ENCODE measurements around the gene LNPEP. TPM values are rescaled to one million over a fixed set of nuclear protein-coding genes. Genes with fewer than 3 reads are reported as not detected.
A peak's percentile ranks its signal among the peaks of the same experiment; 100 is the strongest.

The LNPEP gene
- total and polyA plus RNA-seq, 10 of the 15 experiments (the other 5 are each of a cell fraction or from before 2014, with no cell fraction given), result 5.6 to 54.9 (median 25.0) TPM

DNA sequence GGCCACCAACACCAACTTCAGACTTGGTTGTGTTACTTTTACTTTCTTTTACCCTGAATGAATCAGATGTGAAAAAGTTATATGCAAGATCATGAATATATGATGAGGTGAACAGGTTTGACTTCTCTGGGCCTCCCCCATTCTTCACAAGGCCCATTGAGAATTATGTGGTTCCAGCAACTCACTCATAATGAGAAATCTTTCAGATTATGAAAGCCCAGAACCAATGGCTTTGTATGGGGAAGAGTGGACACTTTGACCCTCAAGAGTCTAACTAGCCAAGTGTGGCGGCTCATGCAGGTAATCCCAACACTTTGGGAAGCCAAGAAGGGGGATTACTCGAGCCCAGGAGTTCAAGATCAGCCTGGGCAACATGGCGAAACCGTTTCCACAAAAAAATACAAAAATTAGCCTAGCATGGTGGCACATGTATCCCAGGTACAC, 16.1 kb upstream of the LNPEP start (continued):
- TF ChIP-seq, protein P1, sequence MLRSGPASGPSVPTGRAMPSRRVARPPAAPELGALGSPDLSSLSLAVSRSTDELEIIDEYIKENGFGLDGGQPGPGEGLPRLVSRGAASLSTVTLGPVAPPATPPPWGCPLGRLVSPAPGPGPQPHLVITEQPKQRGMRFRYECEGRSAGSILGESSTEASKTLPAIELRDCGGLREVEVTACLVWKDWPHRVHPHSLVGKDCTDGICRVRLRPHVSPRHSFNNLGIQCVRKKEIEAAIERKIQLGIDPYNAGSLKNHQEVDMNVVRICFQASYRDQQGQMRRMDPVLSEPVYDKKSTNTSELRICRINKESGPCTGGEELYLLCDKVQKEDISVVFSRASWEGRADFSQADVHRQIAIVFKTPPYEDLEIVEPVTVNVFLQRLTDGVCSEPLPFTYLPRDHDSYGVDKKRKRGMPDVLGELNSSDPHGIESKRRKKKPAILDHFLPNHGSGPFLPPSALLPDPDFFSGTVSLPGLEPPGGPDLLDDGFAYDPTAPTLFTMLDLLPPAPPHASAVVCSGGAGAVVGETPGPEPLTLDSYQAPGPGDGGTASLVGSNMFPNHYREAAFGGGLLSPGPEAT (IDR thresholded peaks at IDR 0.05; ENCODE audit: low read depth), result no peak; the same call in none of the 2 replicates
- TF ChIP-seq, protein P2, sequence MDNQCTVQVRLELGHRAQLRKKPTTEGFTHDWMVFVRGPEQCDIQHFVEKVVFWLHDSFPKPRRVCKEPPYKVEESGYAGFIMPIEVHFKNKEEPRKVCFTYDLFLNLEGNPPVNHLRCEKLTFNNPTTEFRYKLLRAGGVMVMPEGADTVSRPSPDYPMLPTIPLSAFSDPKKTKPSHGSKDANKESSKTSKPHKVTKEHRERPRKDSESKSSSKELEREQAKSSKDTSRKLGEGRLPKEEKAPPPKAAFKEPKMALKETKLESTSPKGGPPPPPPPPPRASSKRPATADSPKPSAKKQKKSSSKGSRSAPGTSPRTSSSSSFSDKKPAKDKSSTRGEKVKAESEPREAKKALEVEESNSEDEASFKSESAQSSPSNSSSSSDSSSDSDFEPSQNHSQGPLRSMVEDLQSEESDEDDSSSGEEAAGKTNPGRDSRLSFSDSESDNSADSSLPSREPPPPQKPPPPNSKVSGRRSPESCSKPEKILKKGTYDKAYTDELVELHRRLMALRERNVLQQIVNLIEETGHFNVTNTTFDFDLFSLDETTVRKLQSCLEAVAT (IDR thresholded peaks at IDR 0.05), result no peak
- no peak for TF ChIP-seq HDAC2 (IDR thresholded peaks at IDR 0.05)

DNA sequence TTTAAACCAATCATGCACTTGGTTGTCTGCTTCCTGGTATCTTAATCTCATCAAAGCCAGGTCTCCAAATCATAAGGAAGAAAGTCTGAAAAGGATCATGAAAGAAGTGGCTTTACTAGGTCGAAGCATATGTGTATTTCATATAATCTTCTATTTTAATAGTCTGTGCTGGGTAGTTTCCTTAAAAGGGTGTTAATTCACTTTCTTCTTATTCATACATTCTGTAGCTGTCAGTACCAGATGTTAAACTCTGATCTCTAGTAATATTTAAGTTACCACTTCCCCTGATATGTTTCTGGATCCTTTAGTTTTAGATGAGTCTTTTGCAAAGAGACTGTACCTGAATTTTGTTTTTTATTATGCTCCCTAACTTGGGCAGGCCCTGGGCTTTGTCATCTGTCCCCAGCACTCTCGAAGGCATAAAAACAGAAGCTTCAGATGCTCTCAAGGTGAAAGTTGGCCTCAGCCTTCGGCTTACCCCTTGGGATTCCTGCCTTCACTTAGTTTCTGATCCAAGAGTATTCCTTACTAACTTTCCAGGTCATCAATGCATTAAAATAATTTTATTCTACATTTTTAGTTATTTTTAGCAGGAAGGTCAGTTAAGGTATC, 15.0 kb upstream of the LNPEP start:
- H3K9me3 ChIP-seq (replicated peaks; ENCODE audit: control insufficient read depth, insufficient read depth, low read length), result no peaks in the 10 kb centered on the region
- DNase-seq (ENCODE audit: low read depth, low spot score) (no peak), ATAC-seq (peak; percentile 40), FAIRE-seq (no peak)
- RAD21 ChIA-PET (ENCODE audit: unreplicated experiment), result interaction anchor here (0.8 to 2.8 kb wide), 14 partner anchors 10 to 240 kb away, joined by 3 to 26 read pairs (median 4); no protein-coding TSS in a partner anchor
- intact Hi-C loops (cut with micrococcal nuclease; ENCODE audit: unreplicated experiment), result loop anchor here (2.0 kb wide), 1 partner anchor 14 kb away; no protein-coding TSS in a partner anchor
- peak overlapping the region; percentile 38 for H3K4me2 ChIP-seq (ENCODE audit: control insufficient read depth, insufficient read depth)
- H2AFZ ChIP-seq (ENCODE audit: control insufficient read depth, low read depth, low read length), result no peak overlapping the region
- H3K9ac ChIP-seq (ENCODE audit: control insufficient read depth, insufficient read depth, low read length), result peak overlapping the region; percentile 86
- H3K36me3 ChIP-seq (ENCODE audit: control insufficient read depth in 2 of 2, insufficient read depth in 2 of 2, low read length in 1 of 2), result peaks cover 2 to 11% of the 10 kb centered on the region in 2 experiments
- BruUV-seq (replicated peaks), result no TSS peak
- no peaks in the 10 kb centered on the region for H3K27me3 ChIP-seq (replicated peaks in 1 of 2; ENCODE audit: control insufficient read depth in 2 of 2, insufficient read depth in 2 of 2, low read length in 1 of 2)
- peaks cover 8% of the 10 kb centered on the region for H3K79me2 ChIP-seq (ENCODE audit: control insufficient read depth, insufficient read depth, low read length)
- POLR2A ChIA-PET, result interaction anchor here (0.5 to 2.6 kb wide), 6 partner anchors 11 to 192 kb away, joined by 3 to 27 read pairs (median 5); no protein-coding TSS in a partner anchor
- SMC1A ChIA-PET (ENCODE audit: uncharacterized antibody, unreplicated experiment), result interaction anchor here (0.9 to 4.8 kb wide), 13 partner anchors 11 to 115 kb away, joined by 3 to 47 read pairs (median 4); partner anchors contain the start of gene ERAP2
- H3K27ac ChIP-seq (ENCODE audit: control insufficient read depth, insufficient read depth), result peak overlapping the region; percentile 98
- CTCF ChIA-PET, result interaction anchor here (1.2 to 1.4 kb wide), 2 partner anchors 10 to 42 kb away, joined by 4 read pairs; no protein-coding TSS in a partner anchor
- H3K4me3 ChIP-seq, result no peak overlapping the region
- no peaks in the 10 kb centered on the region for H4K20me1 ChIP-seq (ENCODE audit: control insufficient read depth, insufficient read depth)
- peaks cover 48% of the 10 kb centered on the region for H3K4me1 ChIP-seq (ENCODE audit: control insufficient read depth, insufficient read depth, low read length)
- in situ Hi-C loops (cut with MboI), result no loop called here
- 1% methylated on average over 3 of the region's 3 CpGs for WGBS (ENCODE audit: insufficient coverage, insufficient replicate concordance, low lambda C conversion rate, missing lambda C conversion rate)
- TF ChIP-seq, protein P3, sequence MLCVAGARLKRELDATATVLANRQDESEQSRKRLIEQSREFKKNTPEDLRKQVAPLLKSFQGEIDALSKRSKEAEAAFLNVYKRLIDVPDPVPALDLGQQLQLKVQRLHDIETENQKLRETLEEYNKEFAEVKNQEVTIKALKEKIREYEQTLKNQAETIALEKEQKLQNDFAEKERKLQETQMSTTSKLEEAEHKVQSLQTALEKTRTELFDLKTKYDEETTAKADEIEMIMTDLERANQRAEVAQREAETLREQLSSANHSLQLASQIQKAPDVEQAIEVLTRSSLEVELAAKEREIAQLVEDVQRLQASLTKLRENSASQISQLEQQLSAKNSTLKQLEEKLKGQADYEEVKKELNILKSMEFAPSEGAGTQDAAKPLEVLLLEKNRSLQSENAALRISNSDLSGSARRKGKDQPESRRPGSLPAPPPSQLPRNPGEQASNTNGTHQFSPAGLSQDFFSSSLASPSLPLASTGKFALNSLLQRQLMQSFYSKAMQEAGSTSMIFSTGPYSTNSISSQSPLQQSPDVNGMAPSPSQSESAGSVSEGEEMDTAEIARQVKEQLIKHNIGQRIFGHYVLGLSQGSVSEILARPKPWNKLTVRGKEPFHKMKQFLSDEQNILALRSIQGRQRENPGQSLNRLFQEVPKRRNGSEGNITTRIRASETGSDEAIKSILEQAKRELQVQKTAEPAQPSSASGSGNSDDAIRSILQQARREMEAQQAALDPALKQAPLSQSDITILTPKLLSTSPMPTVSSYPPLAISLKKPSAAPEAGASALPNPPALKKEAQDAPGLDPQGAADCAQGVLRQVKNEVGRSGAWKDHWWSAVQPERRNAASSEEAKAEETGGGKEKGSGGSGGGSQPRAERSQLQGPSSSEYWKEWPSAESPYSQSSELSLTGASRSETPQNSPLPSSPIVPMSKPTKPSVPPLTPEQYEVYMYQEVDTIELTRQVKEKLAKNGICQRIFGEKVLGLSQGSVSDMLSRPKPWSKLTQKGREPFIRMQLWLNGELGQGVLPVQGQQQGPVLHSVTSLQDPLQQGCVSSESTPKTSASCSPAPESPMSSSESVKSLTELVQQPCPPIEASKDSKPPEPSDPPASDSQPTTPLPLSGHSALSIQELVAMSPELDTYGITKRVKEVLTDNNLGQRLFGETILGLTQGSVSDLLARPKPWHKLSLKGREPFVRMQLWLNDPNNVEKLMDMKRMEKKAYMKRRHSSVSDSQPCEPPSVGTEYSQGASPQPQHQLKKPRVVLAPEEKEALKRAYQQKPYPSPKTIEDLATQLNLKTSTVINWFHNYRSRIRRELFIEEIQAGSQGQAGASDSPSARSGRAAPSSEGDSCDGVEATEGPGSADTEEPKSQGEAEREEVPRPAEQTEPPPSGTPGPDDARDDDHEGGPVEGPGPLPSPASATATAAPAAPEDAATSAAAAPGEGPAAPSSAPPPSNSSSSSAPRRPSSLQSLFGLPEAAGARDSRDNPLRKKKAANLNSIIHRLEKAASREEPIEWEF (IDR thresholded peaks at IDR 0.05; ENCODE audit: insufficient replicate concordance, low read depth, low read length), result no peak
- TF ChIP-seq KDM1A (IDR thresholded peaks at IDR 0.05; ENCODE audit: borderline replicate concordance) (no peak), SMAD1 (IDR thresholded peaks at IDR 0.05; ENCODE audit: low read depth, partially characterized antibody) (no peak), LARP7 (IDR thresholded peaks at IDR 0.05) (no peak), NFYA (IDR thresholded peaks at IDR 0.05; ENCODE audit: borderline replicate concordance, low read depth, low read length) (no peak), RB1 (IDR thresholded peaks at IDR 0.05; ENCODE audit: borderline replicate concordance) (no peak), MEF2A (IDR thresholded peaks at IDR 0.05; ENCODE audit: insufficient read depth, low read depth, low read length) (no peak), NR2C1 (IDR thresholded peaks at IDR 0.05) (no peak)
- TF ChIP-seq, protein P4, sequence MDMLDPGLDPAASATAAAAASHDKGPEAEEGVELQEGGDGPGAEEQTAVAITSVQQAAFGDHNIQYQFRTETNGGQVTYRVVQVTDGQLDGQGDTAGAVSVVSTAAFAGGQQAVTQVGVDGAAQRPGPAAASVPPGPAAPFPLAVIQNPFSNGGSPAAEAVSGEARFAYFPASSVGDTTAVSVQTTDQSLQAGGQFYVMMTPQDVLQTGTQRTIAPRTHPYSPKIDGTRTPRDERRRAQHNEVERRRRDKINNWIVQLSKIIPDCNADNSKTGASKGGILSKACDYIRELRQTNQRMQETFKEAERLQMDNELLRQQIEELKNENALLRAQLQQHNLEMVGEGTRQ (IDR thresholded peaks at IDR 0.05; ENCODE audit: borderline replicate concordance, low read depth, low read length), result no peak

Measured in GM12878 (cell line).